ENCODE measurements around the gene KBTBD2.

- TF ChIP-seq CTCF (IDR thresholded peaks at IDR 0.05): no peak
- no peak for TF ChIP-seq EZH2 (IDR thresholded peaks at IDR 0.05; ENCODE audit: borderline replicate concordance, insufficient read depth, low read depth, low read length, poor library complexity, severe bottlenecking)
Measured at GRCh38 chr7:32894171-32894570, 2.6 kb upstream of the KBTBD2 start.

Measured in B cell (primary cell).